ENCODE measurements around the gene ZNF493. TPM values are rescaled to one million over a fixed set of nuclear protein-coding genes. Genes with fewer than 3 reads are reported as not detected.
A peak's percentile ranks its signal among the peaks of the same experiment; 100 is the strongest.

Gene ZNF493
- total RNA-seq, 1 donor from 2014 or later: 26.2 TPM

GRCh38 chr19:21463449-21464105, 66.6 kb downstream of the ZNF493 start:
- peak; percentile 27 for DNase-seq (ENCODE audit: low read depth)

DNA sequence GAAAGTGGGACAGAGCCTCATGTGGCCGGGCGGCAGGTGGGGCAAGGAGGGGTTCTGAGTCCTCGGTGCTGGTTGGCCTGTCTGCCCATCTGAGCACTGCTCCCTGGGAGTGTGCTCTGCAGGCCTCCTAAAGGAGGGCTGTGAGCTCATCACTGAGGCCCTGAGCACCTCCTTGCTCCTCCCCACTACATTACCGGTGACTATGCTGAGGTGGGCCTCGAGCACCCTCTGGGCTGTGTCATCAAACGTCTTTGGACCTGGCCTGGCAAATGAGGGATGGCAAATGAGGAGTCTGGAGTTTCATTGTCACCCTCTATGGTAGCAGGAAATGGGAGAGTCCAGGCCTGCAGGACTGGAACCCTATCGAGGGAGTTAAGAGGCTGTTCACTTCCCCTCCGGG, 69.7 kb downstream of the ZNF493 start:
- no peak for DNase-seq (ENCODE audit: low read depth)

- no peak for DNase-seq (ENCODE audit: low read depth)
Measured at GRCh38 chr19:21468791-21469190, 71.9 kb downstream of the ZNF493 start.

GRCh38 chr19:21472507-21472906, 75.6 kb downstream of the ZNF493 start:
- no peak for DNase-seq (ENCODE audit: low read depth)

GRCh38 chr19:21474671-21475181, 77.8 kb downstream of the ZNF493 start:
- DNase-seq (ENCODE audit: low read depth): peak; percentile 36

Other genes with a start within 250 kb of the ZNF493 start
- gene ZNF708, start 67.7 kb upstream of the ZNF493 start, total RNA-seq: 5.4 and 14.7 TPM in 2 replicates
- gene ZNF738, start 38.1 kb upstream of the ZNF493 start, total RNA-seq: 5.4 and 7.4 TPM in 2 replicates
- 4.2 and 10.8 TPM in 2 replicates for gene ZNF429, start 108.5 kb downstream of the ZNF493 start, total RNA-seq

Measured in renal cortical epithelial cell (primary cell).